ENCODE data around the gene TAAR2.

- TF ChIP-seq POLR2A (IDR thresholded peaks at IDR 0.05; ENCODE audit: low read depth, low read length) (no peak), TAF1 (IDR thresholded peaks at IDR 0.05; ENCODE audit: low read depth, low read length) (no peak), POLR2AphosphoS5 (IDR thresholded peaks at IDR 0.05; ENCODE audit: low read depth, low read length) (no peak), POU2F2 (IDR thresholded peaks at IDR 0.05; ENCODE audit: low read depth, low read length) (no peak), PAX5 (IDR thresholded peaks at IDR 0.05; ENCODE audit: insufficient read depth, low read length, severe bottlenecking) (no peak), SPI1 (IDR thresholded peaks at IDR 0.05; ENCODE audit: low read depth, low read length) (no peak)
These were observed 7.4 kb downstream of the TAAR2 start for GRCh38 chr6:132616677-132617076.
